ENCODE data around the gene MOB3A.
"Not testable (repeated sequence)": the region's sequence is repeated elsewhere in the genome, so short reads cannot be mapped to it uniquely, and the experiment has no call there.

Gene MOB3A

DNA sequence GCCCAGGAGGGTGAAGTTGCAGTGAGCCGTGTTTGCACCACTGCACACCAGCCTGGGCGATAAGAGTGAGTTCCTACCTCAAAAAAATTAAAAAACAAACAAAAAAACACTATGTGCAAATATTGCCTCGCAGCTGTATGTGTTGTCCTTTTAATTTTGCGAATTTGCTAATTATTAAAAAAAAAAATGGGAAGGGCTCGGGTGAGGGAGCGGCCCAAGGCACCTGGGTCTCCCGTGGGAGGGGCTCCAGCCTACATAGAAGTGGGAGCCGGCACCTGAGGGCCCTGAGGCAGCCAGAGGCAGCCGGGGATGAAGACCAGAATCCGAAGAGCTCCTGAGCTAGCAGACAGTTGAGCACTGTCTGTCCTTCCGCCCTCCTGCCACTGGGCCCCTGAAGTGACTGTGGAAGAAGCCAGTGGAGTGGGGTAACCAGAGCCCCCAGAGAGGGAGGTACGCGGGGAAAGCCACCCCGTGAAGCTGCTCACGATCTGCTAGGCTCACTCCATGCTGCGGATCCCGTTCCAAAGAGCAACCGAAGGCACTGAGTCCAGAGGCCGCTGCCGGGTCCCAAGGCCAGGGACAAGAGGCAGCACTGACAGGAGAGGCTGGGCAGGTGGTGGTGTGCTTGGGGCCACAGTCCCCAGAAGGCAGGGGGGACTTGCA, 7.0 kb upstream of the MOB3A start:
- no peak for DNase-seq

- DNase-seq: no peak
These were observed 5.5 kb upstream of the MOB3A start for GRCh38 chr19:2101417-2102335.

- DNase-seq: no peak
These were observed 4.6 kb upstream of the MOB3A start for GRCh38 chr19:2100719-2101061.

DNA sequence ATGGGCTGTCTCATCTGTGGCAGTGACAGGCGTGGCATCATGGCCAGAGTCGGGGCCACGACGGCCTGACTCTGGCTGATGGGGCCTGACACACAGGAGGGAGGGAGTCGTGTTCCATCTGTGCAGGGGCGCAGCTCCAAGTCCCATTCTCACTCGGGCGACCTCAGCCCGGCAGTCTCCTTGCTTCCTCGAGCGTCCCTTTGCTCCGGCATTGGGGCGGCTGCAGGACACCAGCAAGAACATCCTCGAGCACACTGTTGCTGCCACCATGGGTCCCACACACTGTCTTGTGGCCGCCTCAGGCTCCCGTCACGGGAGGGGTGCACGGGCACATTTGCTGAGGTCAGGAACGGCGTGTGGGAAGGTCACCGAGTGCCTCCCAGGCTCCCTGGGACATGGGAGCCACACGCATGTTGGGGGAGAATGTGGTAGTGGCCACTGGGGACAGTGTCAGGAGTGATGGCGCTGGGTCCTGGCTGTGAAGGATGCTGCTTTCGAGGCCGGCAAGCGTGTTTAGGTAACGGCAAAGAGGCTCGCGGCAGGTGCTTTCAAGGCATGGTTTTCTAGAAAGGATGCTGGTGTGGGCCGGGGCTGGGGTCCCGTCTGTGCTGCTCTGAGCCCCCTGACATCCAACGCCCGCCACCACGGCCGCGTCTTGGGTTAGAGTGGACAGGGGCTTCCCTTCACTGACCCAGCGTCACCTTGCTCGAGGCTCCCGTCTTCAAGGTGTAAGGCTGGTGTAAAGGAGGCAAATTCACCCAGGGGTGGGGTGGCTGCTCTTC, 4.0 kb upstream of the MOB3A start:
- DNase-seq: no peak

DNA sequence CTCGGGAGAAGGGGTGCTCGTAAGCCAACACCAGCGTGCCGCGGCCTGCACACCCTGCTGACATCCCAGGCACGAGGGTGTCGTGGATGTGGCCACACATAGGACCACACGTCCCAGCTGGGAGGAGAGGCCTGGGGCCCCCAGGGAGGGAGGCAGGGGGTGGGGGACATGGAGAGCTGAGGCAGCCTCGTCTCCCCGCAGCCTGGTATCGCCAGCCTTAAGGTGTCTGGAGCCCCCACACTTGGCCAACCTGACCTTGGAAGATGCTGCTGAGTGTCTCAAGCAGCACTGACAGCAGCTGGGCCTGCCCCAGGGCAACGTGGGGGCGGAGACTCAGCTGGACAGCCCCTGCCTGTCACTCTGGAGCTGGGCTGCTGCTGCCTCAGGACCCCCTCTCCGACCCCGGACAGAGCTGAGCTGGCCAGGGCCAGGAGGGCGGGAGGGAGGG, 3.0 kb upstream of the MOB3A start:
- no peak for DNase-seq

DNA sequence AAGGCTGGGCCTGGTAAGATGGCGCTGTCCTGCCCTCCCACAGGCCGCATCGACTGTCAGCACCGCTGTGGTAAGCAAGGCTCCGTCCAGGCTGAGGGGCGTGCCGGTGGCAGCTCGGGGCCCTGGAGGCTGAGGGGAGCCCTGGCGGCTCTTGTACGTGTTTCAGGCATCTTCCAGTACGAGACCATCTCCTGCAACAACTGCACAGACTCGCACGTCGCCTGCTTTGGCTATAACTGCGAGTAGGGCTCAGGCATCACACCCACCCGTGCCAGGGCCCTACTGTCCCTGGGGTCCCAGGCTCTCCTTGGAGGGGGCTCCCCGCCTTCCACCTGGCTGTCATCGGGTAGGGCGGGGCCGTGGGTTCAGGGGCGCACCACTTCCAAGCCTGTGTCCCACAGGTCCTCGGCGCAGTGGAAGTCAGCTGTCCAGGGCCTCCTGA, 1.8 kb upstream of the MOB3A start:
- no peak for DNase-seq

- peak in 1 of 2 experiments; percentile 25 for DNase-seq
These were observed 1.2 kb upstream of the MOB3A start for GRCh38 chr19:2097203-2097885.

- DNase-seq: peak; percentile 96 to 97
These were observed 515 bp upstream of the MOB3A start, which contains the start of gene IZUMO4 for GRCh38 chr19:2096480-2097202. IZUMO4 (plus strand) TSS chr19:2096915; CDS start chr19:2096946, 31 bp downstream.

GRCh38 chr19:2091926-2092525, 4.1 kb downstream of the MOB3A start:
- DNase-seq: not testable (repeated sequence)

GRCh38 chr19:2089727-2090053, 6.4 kb downstream of the MOB3A start:
- no peak for DNase-seq

GRCh38 chr19:2089001-2089711, 7.0 kb downstream of the MOB3A start:
- no peak for DNase-seq

DNA sequence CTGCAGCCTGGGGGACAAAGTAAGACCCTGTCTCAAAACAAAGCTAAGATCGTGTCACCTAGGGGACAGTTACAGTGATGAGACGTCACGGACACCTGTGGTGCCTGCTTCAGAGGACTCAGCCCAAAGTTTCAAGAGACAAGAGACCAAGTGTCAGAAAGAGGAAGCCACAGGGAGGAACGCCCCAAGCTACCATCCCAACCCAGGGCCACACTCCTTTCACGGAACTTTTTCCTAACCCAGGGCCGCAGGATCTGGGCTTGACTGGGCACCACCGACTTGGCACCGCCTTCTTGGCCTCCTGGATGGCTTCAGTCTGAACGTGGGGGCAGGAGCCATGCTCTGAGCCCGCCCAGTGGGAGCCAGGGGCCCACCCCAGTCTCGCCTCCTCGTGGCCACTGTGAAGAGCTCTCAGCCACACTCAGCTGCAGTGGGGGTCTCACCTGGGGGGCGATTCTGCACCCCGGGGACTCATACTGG, 8.5 kb downstream of the MOB3A start:
- no peak for DNase-seq

- DNase-seq: not testable (repeated sequence)
These were observed 9.2 kb downstream of the MOB3A start for GRCh38 chr19:2086695-2087620.

DNA sequence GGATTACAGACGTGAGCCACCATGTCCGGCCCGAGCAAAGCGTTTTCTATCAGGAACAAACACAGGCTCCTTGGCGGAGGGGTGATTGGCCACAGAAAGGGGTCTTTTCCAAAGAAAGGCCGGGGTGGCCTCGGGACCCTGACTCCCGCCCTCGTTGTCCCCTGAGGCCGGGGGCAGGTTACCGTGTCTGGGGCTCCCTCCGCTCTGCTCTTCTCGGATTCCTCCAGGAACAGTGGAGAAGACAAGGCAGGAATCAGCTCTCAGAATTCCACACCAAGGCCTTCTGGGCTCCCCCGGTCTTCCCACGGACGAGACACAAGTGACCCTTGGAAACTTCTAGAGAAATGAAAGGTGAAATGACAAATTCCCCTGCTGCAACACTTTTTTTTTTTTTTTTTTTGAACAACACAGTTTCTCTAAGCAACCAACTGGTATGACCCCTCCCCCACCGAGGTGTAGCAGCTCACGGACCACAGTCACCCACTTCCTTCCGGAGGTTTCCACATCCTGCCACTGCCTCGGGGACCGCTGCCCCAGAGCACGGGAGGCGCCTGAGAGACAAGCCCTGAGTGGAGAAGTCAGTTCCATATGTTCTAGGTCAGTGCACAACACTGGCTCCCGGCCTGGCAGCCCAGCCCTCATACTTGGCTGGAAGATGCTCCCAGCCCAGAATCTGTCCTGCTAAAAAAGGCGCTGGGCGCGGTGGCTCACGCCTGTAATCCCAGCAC, 11.0 kb downstream of the MOB3A start:
- no peak for DNase-seq

DNA sequence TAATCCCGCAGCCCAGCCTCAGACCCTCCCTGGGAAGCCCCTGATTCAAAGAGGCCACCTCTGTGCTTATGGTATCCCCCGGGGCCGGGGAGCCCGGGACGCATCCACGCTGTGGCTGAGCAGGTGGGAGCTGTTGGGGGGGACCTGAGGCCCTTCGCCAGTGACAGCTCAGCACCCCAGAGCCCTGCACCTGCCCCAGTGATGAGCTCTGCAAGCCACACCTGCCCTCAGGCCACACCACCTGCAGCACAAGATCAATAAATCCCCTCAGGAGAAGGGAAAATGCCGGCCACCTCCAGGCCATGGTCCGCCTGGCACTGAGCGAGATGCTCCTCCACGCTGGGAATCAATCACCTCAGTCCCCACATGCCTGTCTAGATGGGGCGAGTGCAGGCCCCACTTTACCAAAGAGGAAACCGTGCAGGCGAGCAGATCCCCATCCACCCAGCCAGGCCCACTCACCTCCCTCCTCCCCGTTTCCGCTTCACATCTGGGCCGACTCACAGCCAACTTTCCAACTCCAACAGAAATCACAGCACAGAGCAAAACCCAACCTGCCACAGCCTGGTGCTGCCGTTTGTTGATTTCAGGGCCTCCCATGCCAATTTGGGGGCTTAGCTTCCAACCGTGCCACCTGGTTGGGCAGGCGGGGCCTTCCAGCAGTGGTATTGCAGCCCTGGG, 12.8 kb downstream of the MOB3A start:
- peak in 1 of 2 experiments; percentile 38 for DNase-seq

GRCh38 chr19:2081873-2082810, 14.0 kb downstream of the MOB3A start:
- DNase-seq: no peak

- DNase-seq: no peak
These were observed 15.7 kb downstream of the MOB3A start for GRCh38 chr19:2080336-2080988.

All from NCI-H2081 (cell line).